ENCODE measurements around the gene MYOM1.
A peak's percentile ranks its signal among the peaks of the same experiment; 100 is the strongest.
"Not testable (repeated sequence)": the region's sequence is repeated elsewhere in the genome, so short reads cannot be mapped to it uniquely, and the experiment has no call there.

MYOM1 gene

GRCh38 chr18:3223356-3223755 is 3.6 kb upstream of the MYOM1 start:
- TF ChIP-seq CTCF (conservative IDR thresholded peaks at IDR 0.05; ENCODE audit: control insufficient read depth, insufficient read depth, low read depth, low read length): no peak

GRCh38 chr18:3221496-3221895 is 1.7 kb upstream of the MYOM1 start:
- DNase-seq (ENCODE audit: low read depth): no peak
- H3K4me3 ChIP-seq (ENCODE audit: control insufficient read depth, low read depth, low read length): no peak overlapping the region
- no peak for TF ChIP-seq CTCF (conservative IDR thresholded peaks at IDR 0.05; ENCODE audit: control insufficient read depth, insufficient read depth, low read depth, low read length)

More at GRCh38 chr18:3223356-3223755, 3.6 kb upstream of the MYOM1 start:
- H3K4me3 ChIP-seq (ENCODE audit: control insufficient read depth, low read depth, low read length): no peak overlapping the region
- DNase-seq (ENCODE audit: low read depth): no peak

GRCh38 chr18:3220868-3221267 is 1.1 kb upstream of the MYOM1 start:
- H3K4me3 ChIP-seq (ENCODE audit: control insufficient read depth, low read depth, low read length); DNase-seq (ENCODE audit: low read depth): not testable (repeated sequence)

- DNase-seq (ENCODE audit: low read depth): no peak
- TF ChIP-seq CTCF (conservative IDR thresholded peaks at IDR 0.05; ENCODE audit: control insufficient read depth, insufficient read depth, low read depth, low read length): no peak
- no peak overlapping the region for H3K4me3 ChIP-seq (ENCODE audit: control insufficient read depth, low read depth, low read length)
Measured at GRCh38 chr18:3219241-3219630, 532 bp downstream of the MYOM1 start.

- TF ChIP-seq CTCF (conservative IDR thresholded peaks at IDR 0.05; ENCODE audit: control insufficient read depth, insufficient read depth, low read depth, low read length): no peak
- no peak overlapping the region for H3K4me3 ChIP-seq (ENCODE audit: control insufficient read depth, low read depth, low read length)
- DNase-seq (ENCODE audit: low read depth): no peak
Measured at GRCh38 chr18:3218819-3219218, 949 bp downstream of the MYOM1 start.

- TF ChIP-seq CTCF (conservative IDR thresholded peaks at IDR 0.05; ENCODE audit: control insufficient read depth, insufficient read depth, low read depth, low read length): no peak
- no peak overlapping the region for H3K4me3 ChIP-seq (ENCODE audit: control insufficient read depth, low read depth, low read length)
- peak; percentile 16 for DNase-seq (ENCODE audit: low read depth)
Measured at GRCh38 chr18:3217948-3218647, 1.7 kb downstream of the MYOM1 start.

GRCh38 chr18:3216987-3217386 is 2.8 kb downstream of the MYOM1 start:
- DNase-seq (ENCODE audit: low read depth): no peak
- TF ChIP-seq CTCF (conservative IDR thresholded peaks at IDR 0.05; ENCODE audit: control insufficient read depth, insufficient read depth, low read depth, low read length): no peak
- no peak overlapping the region for H3K4me3 ChIP-seq (ENCODE audit: control insufficient read depth, low read depth, low read length)

Measured in fibroblast of mammary gland (primary cell).